Activated T-helper 2 cell treated with anti-CD3 and anti-CD28 coated beads, Interferon-gamma antibody, Interleukin-2, Interleukin-4, amounts not matched to agents 10 μg/mL and 5 μg/mL and 100 μg/mL, durations not matched to agents 14 hours and 24 hours and 36 hours (primary cell): ENCODE data around the gene REEP6. TPM values are rescaled to one million over a fixed set of nuclear protein-coding genes. Genes with fewer than 3 reads are reported as not detected.
A peak's percentile ranks its signal among the peaks of the same experiment; 100 is the strongest.

ENCODE experiments used
- DNase-seq: peaks from one replicate; pipeline ENCODE4 v3.0.0; 2021; ENCODE audit warnings: low spot score
- H3K27ac Mint-ChIP-seq: one replicate; pipeline ENCODE4 v1.8.0; 2021; ENCODE audit warnings: mixed read lengths
- H3K27me3 Mint-ChIP-seq: one replicate; pipeline ENCODE4 v1.8.0; 2021; ENCODE audit warnings: low read depth, mixed read lengths
- H3K36me3 Mint-ChIP-seq: one replicate; pipeline ENCODE4 v1.8.0; 2021; ENCODE audit warnings: low read depth, mixed read lengths
- H3K4me1 Mint-ChIP-seq: one replicate; pipeline ENCODE4 v1.8.0; 2021; ENCODE audit warnings: low read depth, mixed read lengths
- H3K4me3 Mint-ChIP-seq: one replicate; pipeline ENCODE4 v1.8.0; 2021; ENCODE audit warnings: low read depth, mild to moderate bottlenecking, moderate library complexity, mixed read lengths
- H3K9me3 Mint-ChIP-seq: one replicate; pipeline ENCODE4 v1.8.0; 2021; ENCODE audit warnings: mixed read lengths
- intact Hi-C: fragments of 100-400 bp; cut with micrococcal nuclease; formaldehyde crosslinking; loops from one replicate; pipeline ENCODE4 v1.15.1; 2023
- total RNA-seq: library from RNA; stranded (reverse); gene quantifications from 2 replicates; pipeline ENCODE4 v1.2.3, GENCODE V29; 2022

Gene REEP6
- total RNA-seq, 1 donor from 2014 or later, result 2.1 TPM

GRCh38 chr19:1451916-1452801, 38.8 kb upstream of the REEP6 start:
- Mint-ChIP-seq H3K36me3 (no peaks in the 10 kb centered on the region), H3K9me3 (no peaks in the 10 kb centered on the region), H3K4me3 (no peak overlapping the region), H3K4me1 (peaks cover 4% of the 10 kb centered on the region), H3K27ac (no peak overlapping the region), H3K27me3 (peaks cover 56% of the 10 kb centered on the region)
- no peak for DNase-seq
- intact Hi-C loops, result no loop called here

- Mint-ChIP-seq H3K4me1 (peaks cover 4% of the 10 kb centered on the region), H3K27me3 (peaks cover 53% of the 10 kb centered on the region), H3K27ac (no peak overlapping the region), H3K36me3 (no peaks in the 10 kb centered on the region), H3K9me3 (no peaks in the 10 kb centered on the region), H3K4me3 (no peak overlapping the region)
- no peak for DNase-seq
- intact Hi-C loops, result no loop called here
Measured at GRCh38 chr19:1452802-1453524, 38.0 kb upstream of the REEP6 start.

GRCh38 chr19:1453525-1454364, 37.2 kb upstream of the REEP6 start:
- no peaks in the 10 kb centered on the region for H3K36me3 Mint-ChIP-seq
- H3K4me3 Mint-ChIP-seq, result no peak overlapping the region
- peaks cover 53% of the 10 kb centered on the region for H3K27me3 Mint-ChIP-seq
- DNase-seq, result no peak
- H3K4me1 Mint-ChIP-seq, result peaks cover 4% of the 10 kb centered on the region
- intact Hi-C loops, result no loop called here
- H3K9me3 Mint-ChIP-seq, result no peaks in the 10 kb centered on the region
- H3K27ac Mint-ChIP-seq, result no peak overlapping the region

DNA sequence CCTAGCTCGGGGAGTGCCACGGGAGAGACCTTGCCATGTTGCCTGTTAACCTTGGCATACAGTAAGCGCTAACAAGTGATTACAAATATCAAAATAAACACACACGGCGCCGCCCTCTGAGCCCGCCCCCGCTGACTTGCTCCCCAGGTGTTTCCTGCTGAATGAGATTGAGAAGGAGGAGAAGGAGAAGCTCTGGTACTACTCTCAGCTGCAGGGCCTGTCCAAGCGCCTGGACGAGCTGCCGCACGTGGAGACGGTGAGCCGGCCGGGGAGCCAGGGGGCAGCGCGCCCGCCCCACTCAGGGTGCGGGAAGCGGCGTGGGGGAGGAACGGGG, 36.0 kb upstream of the REEP6 start:
- DNase-seq, result no peak
- no peak overlapping the region for H3K27ac Mint-ChIP-seq
- no peaks in the 10 kb centered on the region for H3K36me3 Mint-ChIP-seq
- intact Hi-C loops, result no loop called here
- H3K4me1 Mint-ChIP-seq, result peaks cover 4% of the 10 kb centered on the region
- H3K27me3 Mint-ChIP-seq, result peaks cover 48% of the 10 kb centered on the region
- H3K9me3 Mint-ChIP-seq, result no peaks in the 10 kb centered on the region
- H3K4me3 Mint-ChIP-seq, result no peak overlapping the region

GRCh38 chr19:1455336-1456120, 35.5 kb upstream of the REEP6 start:
- Mint-ChIP-seq H3K27me3 (peaks cover 45% of the 10 kb centered on the region), H3K4me1 (peaks cover 4% of the 10 kb centered on the region), H3K36me3 (no peaks in the 10 kb centered on the region), H3K9me3 (no peaks in the 10 kb centered on the region), H3K4me3 (peak overlapping the region; percentile 1), H3K27ac (no peak overlapping the region)
- intact Hi-C loops, result no loop called here
- peak; percentile 55 for DNase-seq

- Mint-ChIP-seq H3K27me3 (peaks cover 37% of the 10 kb centered on the region), H3K27ac (no peak overlapping the region), H3K9me3 (no peaks in the 10 kb centered on the region), H3K4me3 (no peak overlapping the region), H3K4me1 (peaks cover 4% of the 10 kb centered on the region), H3K36me3 (no peaks in the 10 kb centered on the region)
- intact Hi-C loops, result no loop called here
- no peak for DNase-seq
Measured at GRCh38 chr19:1456121-1456900, 34.7 kb upstream of the REEP6 start.

DNA sequence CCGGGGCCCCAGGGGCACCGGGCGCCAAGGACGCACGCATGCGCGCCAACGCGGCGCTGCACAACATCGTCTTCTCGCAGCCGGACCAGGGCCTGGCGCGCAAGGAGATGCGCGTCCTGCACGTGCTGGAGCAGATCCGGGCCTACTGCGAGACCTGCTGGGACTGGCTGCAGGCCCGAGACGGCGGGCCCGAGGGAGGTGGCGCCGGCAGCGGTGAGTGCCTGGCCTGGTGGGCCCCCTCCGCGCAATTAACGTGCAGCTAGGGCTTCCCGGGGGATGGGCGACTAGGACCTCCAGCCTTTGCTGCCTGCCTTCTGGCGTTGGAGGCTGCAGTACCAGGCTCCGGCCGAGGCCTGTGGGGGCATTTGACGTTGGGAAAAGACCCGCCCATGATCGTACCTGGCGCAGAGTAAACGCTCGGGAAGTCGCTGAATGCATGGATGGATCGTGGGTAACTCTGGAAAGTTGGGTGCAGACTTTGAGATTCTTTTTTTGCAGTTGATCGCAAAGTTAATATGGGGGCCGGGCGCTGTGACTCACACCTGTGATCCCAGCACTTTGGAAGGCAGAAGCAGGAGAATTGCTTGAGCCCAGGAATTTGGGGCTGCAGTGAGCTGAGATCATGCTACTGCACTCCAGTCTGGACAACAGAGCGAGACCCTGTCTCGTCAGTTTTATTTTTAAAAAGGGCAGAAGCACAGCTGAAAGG, 33.8 kb upstream of the REEP6 start:
- Mint-ChIP-seq H3K36me3 (no peaks in the 10 kb centered on the region), H3K27ac (no peak overlapping the region), H3K27me3 (peaks cover 34% of the 10 kb centered on the region), H3K9me3 (no peaks in the 10 kb centered on the region), H3K4me1 (peaks cover 4% of the 10 kb centered on the region), H3K4me3 (no peak overlapping the region)
- no peak for DNase-seq
- intact Hi-C loops, result no loop called here

DNA sequence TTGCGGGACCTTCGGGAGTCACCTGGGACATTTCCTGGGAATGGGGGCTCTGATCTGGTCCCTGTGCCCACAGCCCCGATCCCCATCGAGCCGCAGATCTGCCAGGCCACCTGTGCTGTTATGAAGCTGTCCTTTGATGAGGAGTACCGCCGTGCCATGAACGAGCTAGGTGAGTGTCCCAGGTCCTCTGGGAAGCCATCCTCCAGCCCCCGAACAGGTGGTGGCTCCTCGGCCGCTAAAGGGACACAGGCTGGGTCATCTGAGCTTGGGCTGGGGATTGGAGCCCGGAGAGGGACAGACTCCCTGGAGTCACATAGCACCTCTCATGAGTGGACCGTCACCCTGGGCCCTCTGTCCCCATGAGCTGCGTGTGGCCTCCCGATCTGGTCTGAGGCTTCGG, 33.1 kb upstream of the REEP6 start:
- no peaks in the 10 kb centered on the region for H3K9me3 Mint-ChIP-seq
- H3K27ac Mint-ChIP-seq, result no peak overlapping the region
- peaks cover 4% of the 10 kb centered on the region for H3K4me1 Mint-ChIP-seq
- H3K36me3 Mint-ChIP-seq, result no peaks in the 10 kb centered on the region
- DNase-seq, result no peak
- H3K27me3 Mint-ChIP-seq, result peaks cover 28% of the 10 kb centered on the region
- no peak overlapping the region for H3K4me3 Mint-ChIP-seq
- intact Hi-C loops, result no loop called here

GRCh38 chr19:1459479-1459878, 31.5 kb upstream of the REEP6 start:
- Mint-ChIP-seq H3K4me3 (no peak overlapping the region), H3K36me3 (no peaks in the 10 kb centered on the region), H3K27me3 (peaks cover 20% of the 10 kb centered on the region), H3K9me3 (no peaks in the 10 kb centered on the region), H3K4me1 (peaks cover 4% of the 10 kb centered on the region), H3K27ac (no peak overlapping the region)
- intact Hi-C loops, result no loop called here
- no peak for DNase-seq

DNA sequence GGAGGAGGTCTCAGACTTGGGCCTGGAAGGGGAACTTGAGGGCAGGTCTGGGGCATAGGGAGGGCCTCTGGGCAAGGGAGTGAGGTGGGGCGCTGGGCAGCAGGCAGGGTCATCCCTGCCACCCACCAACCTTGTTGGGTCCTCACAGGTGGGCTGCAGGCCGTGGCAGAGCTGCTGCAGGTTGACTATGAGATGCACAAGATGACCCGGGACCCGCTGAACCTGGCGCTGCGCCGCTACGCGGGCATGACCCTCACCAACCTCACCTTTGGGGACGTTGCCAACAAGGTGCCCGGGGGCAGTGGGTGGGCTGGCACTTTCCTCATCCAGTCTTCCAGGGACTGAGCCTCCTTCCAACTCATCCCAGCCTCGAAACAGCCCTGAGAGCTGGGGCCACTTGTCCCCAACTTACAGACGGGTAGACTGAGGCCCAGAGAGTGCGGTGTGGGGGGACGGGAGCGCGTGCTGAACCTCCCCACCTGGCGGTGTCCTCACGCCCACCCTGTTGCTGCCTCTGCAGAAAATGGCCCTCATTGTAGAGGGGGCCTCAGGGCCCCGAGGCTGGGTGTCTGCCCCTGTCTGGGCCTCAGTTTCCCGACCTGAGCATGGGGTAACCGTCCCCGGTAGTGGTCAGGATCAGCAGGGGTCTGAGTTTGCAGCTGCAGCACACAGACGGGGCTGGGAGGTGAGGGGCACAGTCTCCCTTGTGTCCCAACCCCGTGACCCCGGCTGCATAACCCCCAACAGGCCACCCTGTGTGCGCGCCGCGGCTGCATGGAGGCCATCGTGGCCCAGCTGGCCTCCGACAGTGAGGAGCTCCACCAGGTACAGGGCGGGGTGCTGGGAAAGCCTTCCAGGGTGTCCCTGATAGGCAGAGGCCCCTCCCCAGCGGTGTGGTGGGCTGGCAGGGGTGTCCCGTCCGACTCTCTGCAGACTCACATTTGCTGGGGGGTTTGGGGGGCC, 30.7 kb upstream of the REEP6 start:
- peaks cover 4% of the 10 kb centered on the region for H3K4me1 Mint-ChIP-seq
- no peak overlapping the region for H3K27ac Mint-ChIP-seq
- intact Hi-C loops, result no loop called here
- H3K9me3 Mint-ChIP-seq, result no peaks in the 10 kb centered on the region
- DNase-seq, result no peak
- H3K4me3 Mint-ChIP-seq, result no peak overlapping the region
- peaks cover 17% of the 10 kb centered on the region for H3K27me3 Mint-ChIP-seq
- no peaks in the 10 kb centered on the region for H3K36me3 Mint-ChIP-seq
